GM12874 (cell line): ENCODE measurements around the gene S100P.
A peak's percentile ranks its signal among the peaks of the same experiment; 100 is the strongest.

Source experiments
- CTCF ChIP-seq: IDR thresholded peaks from 2 replicates; pipeline ENCODE4 v1.5.1; 2011; ENCODE audit warnings: low read depth, mild to moderate bottlenecking, control low read depth, low read length, moderate library complexity; ENCODE audit not compliant: insufficient read depth

S100P gene

GRCh38 chr4:6665320-6665654 lies 28.4 kb upstream of the S100P start:
- no peak for TF ChIP-seq CTCF

GRCh38 chr4:6668391-6668790 lies 25.3 kb upstream of the S100P start:
- TF ChIP-seq CTCF = no peak

- TF ChIP-seq CTCF = no peak
Measured at GRCh38 chr4:6671648-6672047, 22.0 kb upstream of the S100P start.

GRCh38 chr4:6672131-6672530 lies 21.5 kb upstream of the S100P start:
- TF ChIP-seq CTCF = no peak

- no peak for TF ChIP-seq CTCF
Measured at GRCh38 chr4:6673660-6674499, 19.8 kb upstream of the S100P start.

GRCh38 chr4:6674500-6675149 lies 19.1 kb upstream of the S100P start:
- peak; percentile 54 for TF ChIP-seq CTCF

GRCh38 chr4:6676722-6677558 lies 16.7 kb upstream of the S100P start:
- no peak for TF ChIP-seq CTCF
